ENCODE measurements around the gene SLC35B2.

Gene SLC35B2

GRCh38 chr6:44253307-44254101, 3.8 kb downstream of the SLC35B2 start:
- no peak for DNase-seq (ENCODE audit: low spot score)

GRCh38 chr6:44251576-44252524, 5.5 kb downstream of the SLC35B2 start:
- DNase-seq (ENCODE audit: low spot score), result no peak

DNA sequence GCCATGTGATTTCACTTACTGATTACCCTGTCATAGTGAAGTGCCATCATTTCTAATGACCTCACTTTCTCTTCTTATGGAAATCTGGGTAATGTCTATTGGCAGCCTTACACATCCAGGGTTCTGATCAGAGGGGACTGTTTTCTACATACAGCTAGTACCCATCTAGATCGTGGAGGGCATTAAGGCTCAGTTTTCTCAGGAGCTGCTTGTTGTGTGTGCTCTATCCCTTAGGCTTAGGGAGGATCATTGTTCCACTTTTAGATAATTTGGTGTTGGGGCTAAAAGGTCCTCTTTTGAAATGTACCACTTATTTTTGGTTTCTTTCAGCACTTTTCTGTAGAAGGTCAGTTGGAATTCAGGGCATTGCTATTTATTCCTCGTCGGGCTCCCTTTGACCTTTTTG, 6.6 kb downstream of the SLC35B2 start:
- no peak for DNase-seq (ENCODE audit: low spot score)

DNA sequence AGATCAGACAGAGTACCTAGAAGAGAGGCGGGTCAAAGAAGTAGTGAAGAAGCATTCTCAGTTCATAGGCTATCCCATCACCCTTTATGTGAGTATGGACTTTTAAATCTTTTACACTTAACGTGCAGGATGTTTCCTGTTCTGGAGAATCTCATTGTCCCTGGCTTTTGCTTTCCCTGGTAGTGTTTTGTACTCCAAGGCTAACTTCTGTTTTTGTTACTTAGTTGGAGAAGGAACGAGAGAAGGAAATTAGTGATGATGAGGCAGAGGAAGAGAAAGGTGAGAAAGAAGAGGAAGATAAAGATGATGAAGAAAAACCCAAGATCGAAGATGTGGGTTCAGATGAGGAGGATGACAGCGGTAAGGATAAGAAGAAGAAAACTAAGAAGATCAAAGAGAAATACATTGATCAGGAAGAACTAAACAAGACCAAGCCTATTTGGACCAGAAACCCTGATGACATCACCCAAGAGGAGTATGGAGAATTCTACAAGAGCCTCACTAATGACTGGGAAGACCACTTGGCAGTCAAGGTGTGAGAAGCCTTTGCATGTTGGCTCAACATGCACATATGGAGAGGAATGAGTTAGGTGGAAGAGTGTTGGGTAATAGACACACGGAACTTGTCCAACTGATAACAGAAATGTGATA, 7.1 kb downstream of the SLC35B2 start:
- DNase-seq (ENCODE audit: low spot score), result no peak

- DNase-seq (ENCODE audit: low spot score), result no peak
These were observed 8.1 kb downstream of the SLC35B2 start for GRCh38 chr6:44249082-44249748.

DNA sequence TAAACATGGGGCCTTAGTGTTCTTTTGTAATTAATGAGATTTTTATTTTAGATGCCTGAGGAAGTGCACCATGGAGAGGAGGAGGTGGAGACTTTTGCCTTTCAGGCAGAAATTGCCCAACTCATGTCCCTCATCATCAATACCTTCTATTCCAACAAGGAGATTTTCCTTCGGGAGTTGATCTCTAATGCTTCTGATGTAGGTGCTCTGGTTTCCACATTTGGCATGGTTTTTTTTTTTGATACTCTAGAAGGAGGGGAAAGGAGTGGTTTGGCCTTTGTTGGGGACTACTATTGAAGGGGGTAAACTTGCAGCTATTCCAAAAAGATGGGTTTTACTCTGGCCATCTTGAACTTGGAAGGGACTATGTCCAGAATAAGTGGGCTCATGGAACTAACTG, 8.7 kb downstream of the SLC35B2 start:
- no peak for DNase-seq (ENCODE audit: low spot score)

DNA sequence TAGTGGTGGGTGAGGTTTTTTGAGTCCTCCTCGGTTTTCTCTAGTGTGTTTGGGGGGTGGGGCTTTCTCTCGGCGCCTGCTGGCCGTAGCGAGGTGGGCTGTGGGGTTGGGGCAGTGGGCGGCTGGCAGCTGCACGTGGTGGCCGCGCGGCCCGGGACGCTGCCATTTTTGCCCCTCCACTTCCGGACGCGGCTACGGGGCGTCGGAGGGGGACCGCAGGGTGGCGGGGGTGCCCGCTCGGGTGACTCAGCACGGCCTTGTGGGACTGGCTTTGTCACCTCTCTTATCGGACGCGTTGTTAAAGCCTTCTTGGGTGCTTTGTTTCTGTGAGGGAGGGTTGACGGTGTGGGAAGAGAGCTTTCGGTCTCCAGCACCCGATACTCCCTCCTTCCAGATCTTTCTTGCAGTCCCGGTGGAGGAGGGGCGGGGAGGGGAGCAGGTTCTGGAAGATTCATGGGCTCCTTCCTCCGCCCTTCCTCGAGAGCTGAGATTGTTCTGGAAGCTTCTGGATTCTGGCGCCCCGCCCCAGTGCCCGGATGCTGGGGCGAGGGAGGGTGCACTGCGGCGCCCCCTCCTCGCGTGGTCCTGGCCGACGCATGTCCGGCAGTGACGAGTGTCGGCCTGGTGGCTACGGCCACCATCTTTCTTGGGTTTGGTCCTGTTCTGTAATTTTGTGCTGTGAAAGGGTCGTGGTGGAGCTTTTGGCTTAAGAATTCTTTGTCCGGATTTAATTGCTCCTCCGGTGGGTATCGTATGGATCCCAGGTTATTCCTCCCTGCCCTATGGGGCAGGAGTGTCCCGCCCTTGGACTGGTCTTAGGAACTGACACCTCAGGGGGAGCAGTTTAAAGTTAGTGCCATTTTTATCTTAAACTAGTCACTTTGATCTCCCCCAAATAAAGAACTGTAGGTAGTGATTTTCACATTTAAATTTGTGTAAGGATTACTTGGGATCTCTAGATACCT, 9.7 kb downstream of the SLC35B2 start:
- DNase-seq (ENCODE audit: low spot score), result peak; percentile 48

- DNase-seq (ENCODE audit: low spot score), result peak; percentile 96
These were observed 10.5 kb downstream of the SLC35B2 start, which contains the start of gene HSP90AB1 for GRCh38 chr6:44246663-44247337. Gene HSP90AB1 (plus strand): TSS chr6:44247101. CDS start chr6:44248630, 1,529 bp downstream.

DNA sequence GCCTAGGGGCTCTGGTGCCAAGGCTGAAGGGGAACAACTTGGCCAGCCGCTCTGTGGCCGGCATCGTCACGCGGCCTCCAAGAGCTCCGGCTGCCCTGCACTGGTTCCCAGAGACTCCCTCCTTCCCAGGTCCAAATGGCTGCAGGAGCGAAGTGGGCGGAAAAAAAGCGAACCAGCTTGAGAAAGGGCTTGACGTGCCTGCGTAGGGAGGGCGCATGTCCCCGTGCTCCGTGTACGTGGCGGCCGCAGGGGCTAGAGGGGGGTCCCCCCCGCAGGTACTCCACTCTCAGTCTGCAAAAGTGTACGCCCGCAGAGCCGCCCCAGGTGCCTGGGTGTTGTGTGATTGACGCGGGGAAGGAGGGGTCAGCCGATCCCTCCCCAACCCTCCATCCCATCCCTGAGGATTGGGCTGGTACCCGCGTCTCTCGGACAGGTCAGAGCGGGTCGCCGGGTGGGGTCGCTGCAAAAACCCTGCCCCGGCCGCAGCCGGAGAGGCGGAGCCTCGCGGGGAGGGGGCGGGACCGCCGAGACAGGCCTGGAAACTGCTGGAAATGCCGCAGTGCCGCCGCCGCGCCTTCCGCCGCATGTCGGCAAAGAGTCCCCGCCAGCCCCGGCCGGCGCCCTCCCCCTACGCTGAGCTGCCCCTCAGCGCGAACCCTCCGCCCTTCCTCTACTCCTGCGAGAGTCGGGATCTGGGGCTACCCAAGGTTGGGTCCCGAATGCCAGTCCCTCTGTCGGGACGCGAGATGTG, 11.2 kb downstream of the SLC35B2 start:
- DNase-seq (ENCODE audit: low spot score), result peak; percentile 89

GRCh38 chr6:44245391-44245911, 11.9 kb downstream of the SLC35B2 start:
- DNase-seq (ENCODE audit: low spot score), result no peak

- no peak for DNase-seq (ENCODE audit: low spot score)
These were observed 14.0 kb downstream of the SLC35B2 start for GRCh38 chr6:44243345-44243744.

GRCh38 chr6:44238687-44239350, 18.5 kb downstream of the SLC35B2 start:
- no peak for DNase-seq (ENCODE audit: low spot score)

DNA sequence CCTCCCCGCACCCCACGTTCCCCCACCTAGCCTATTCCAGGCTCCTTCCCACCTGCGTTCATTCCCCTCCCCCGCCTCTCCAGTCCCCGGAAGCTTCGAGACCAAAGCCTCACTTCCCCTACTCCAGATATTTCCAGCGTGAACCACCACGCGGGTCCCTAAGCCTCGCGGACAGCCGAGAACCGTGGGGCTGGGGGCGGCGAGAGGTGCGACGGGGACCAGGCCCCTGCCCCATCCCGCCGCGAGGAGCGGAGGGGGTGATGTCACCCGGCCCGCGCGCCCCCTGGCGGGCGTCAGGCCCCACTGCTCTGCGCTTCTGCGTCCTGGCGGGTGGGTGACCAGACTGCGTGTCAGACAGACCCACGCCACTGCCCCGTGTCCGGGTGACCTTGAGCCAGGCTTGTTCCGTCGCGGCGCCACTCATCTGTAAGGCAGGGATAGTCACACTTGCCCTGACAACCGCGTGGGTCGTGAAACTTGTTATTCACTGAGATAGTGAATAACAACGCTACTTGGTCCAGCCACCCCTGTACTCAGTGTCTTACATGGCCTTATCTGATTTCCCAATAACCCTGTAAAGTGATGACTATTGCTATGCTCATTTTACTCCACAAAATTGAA, 19.4 kb downstream of the SLC35B2 start:
- peak; percentile 87 for DNase-seq (ENCODE audit: low spot score)

- DNase-seq (ENCODE audit: low spot score), result peak; percentile 68
These were observed 20.1 kb downstream of the SLC35B2 start for GRCh38 chr6:44237021-44237812.

DNA sequence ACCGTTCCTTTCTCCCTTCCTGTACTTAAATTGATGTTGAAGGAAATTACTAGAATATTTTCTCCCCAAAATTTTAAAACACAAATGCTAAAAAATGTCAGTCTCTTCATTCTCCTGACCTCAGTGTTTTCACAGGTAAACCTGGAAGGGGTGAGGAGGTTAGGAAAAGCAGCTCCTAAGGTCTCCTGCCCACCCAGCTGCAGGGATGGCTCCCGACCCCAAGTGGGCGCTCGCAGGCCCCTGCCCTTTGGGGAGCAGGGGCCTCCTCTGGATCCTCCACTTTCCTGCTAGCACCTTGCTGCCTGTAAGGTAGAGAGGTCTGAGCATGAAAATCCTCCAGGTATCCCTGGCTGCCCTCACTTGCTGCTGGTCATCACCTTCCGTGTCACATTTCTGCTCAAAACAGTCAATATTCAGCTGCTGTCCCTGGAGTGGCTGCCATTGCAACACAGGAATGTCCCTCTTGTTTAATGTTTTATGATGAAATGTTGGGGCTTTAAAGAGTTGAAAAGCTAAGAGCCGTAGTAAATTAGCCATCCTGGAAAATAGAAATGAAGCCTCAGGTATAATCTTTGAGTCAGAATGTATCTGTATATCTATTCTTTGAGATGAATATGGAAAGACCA, 21.3 kb downstream of the SLC35B2 start:
- DNase-seq (ENCODE audit: low spot score), result no peak

- no peak for DNase-seq (ENCODE audit: low spot score)
These were observed 22.1 kb downstream of the SLC35B2 start for GRCh38 chr6:44235269-44235668.

All from iPS-NIHi11 (cell line).